DND-41 (cell line): ENCODE measurements around the gene AR.

Source experiments
- CTCF ChIP-seq: IDR thresholded peaks from 2 replicates; pipeline ENCODE4 v1.5.1; 2012; ENCODE audit warnings: borderline replicate concordance, low read length, moderate library complexity, mild to moderate bottlenecking; ENCODE audit not compliant: poor library complexity, severe bottlenecking; ENCODE audit errors: extremely low read depth
- EZH2 ChIP-seq: IDR thresholded peaks from 3 replicates; pipeline ENCODE4 v1.6.1; 2012; ENCODE audit warnings: borderline replicate concordance, low read depth, mild to moderate bottlenecking, moderate library complexity, low read length, inconsistent platforms; ENCODE audit not compliant: severe bottlenecking

GRCh38 chrX:67601771-67602170 is 58.0 kb downstream of the AR start:
- TF ChIP-seq CTCF (no peak), EZH2 (no peak)
